GM23338 (cell line): ENCODE results near the gene PXT1. TPM values are rescaled to one million over a fixed set of nuclear protein-coding genes. Genes with fewer than 3 reads are reported as not detected.

Source experiments
- ATAC-seq: fragments of 200-7000 bp; cut with Tn5 transposase; 3 replicates; pipeline ENCODE4 v1.9.1; 2020
- DNase-seq: peaks from one replicate; pipeline ENCODE4 v3.0.0-alpha.2; 2015; ENCODE audit warnings: low spot score
- H2AFZ ChIP-seq: fragments of 200-600 bp; sonication (generic); 2 replicates; pipeline ENCODE4 v1.8.0; 2016; ENCODE audit warnings: antibody characterized with exemption, mild to moderate bottlenecking, moderate library complexity
- H3F3A ChIP-seq: fragments of 200-600 bp; sonication (generic); replicated peaks from 2 replicates; pipeline ENCODE4 v1.8.0; 2017; ENCODE audit warnings: antibody characterized with exemption, mixed run types, low read depth
- H3K27ac ChIP-seq: fragments of 200-600 bp; sonication (generic); 2 replicates; pipeline ENCODE4 v1.6.1; 2016; ENCODE audit warnings: low read depth
- H3K27me3 ChIP-seq: fragments of 200-600 bp; sonication (generic); 2 replicates; pipeline ENCODE4 v1.8.0; 2016; ENCODE audit warnings: mild to moderate bottlenecking, mixed run types, moderate library complexity; ENCODE audit not compliant: insufficient read depth
- H3K36me3 ChIP-seq: fragments of 200-600 bp; sonication (generic); 2 replicates; pipeline ENCODE4 v1.8.0; 2016; ENCODE audit warnings: mild to moderate bottlenecking; ENCODE audit not compliant: insufficient read depth
- H3K4me1 ChIP-seq: fragments of 200-600 bp; sonication (generic); 2 replicates; pipeline ENCODE4 v1.8.0; 2016; ENCODE audit warnings: mild to moderate bottlenecking, moderate library complexity; ENCODE audit not compliant: insufficient read depth
- H3K4me2 ChIP-seq: fragments of 200-600 bp; sonication (generic); 2 replicates; pipeline ENCODE4 v1.7.1; 2017; ENCODE audit warnings: mixed run types
- H3K4me3 ChIP-seq: fragments of 200-600 bp; sonication (generic); 2 replicates; pipeline ENCODE4 v1.6.1; 2016; ENCODE audit warnings: mixed run types
- H3K79me2 ChIP-seq: fragments of 200-600 bp; sonication (generic); replicated peaks from 2 replicates; pipeline ENCODE4 v1.8.0; 2017; ENCODE audit warnings: mild to moderate bottlenecking; ENCODE audit not compliant: insufficient read depth
- H3K9me2 ChIP-seq: fragments of 200-600 bp; sonication (generic); 2 replicates; pipeline ENCODE4 v1.8.0; 2017; ENCODE audit not compliant: insufficient read depth
- H4K20me1 ChIP-seq: fragments of 200-600 bp; sonication (generic); replicated peaks from 2 replicates; pipeline ENCODE4 v1.8.0; 2017; ENCODE audit warnings: mild to moderate bottlenecking; ENCODE audit not compliant: insufficient read depth
- H3K27ac Mint-ChIP-seq: 2 replicates; pipeline ENCODE4 v1.8.0; 2020; ENCODE audit warnings: inconsistent platforms, mild to moderate bottlenecking, moderate library complexity, mixed read lengths
- H3K27me3 Mint-ChIP-seq: 3 replicates; pipeline ENCODE4 v1.8.0; 2022; ENCODE audit warnings: low read depth, mild to moderate bottlenecking, moderate library complexity, mixed read lengths, inconsistent platforms; ENCODE audit not compliant: insufficient read depth, poor library complexity
- H3K36me3 Mint-ChIP-seq: 3 replicates; pipeline ENCODE4 v1.8.0; 2021; ENCODE audit warnings: low read depth, mild to moderate bottlenecking, inconsistent platforms, moderate library complexity, mixed read lengths
- H3K4me1 Mint-ChIP-seq: 3 replicates; pipeline ENCODE4 v1.8.0; 2020; ENCODE audit warnings: mild to moderate bottlenecking, inconsistent platforms, mixed read lengths
- H3K4me3 Mint-ChIP-seq: 3 replicates; pipeline ENCODE4 v1.8.0; 2021; ENCODE audit warnings: moderate library complexity, mild to moderate bottlenecking, inconsistent platforms, mixed read lengths
- H3K9me3 Mint-ChIP-seq: 3 replicates; pipeline ENCODE4 v1.8.0; 2020; ENCODE audit warnings: moderate library complexity, mild to moderate bottlenecking, inconsistent platforms, mixed read lengths
- CREB1 ChIP-seq: fragments of 250-450 bp; sonication (Bioruptor Pico); IDR thresholded peaks from 2 replicates; pipeline ENCODE4 v1.5.0; 2020; ENCODE audit warnings: low read depth, mild to moderate bottlenecking, moderate library complexity
- CTCF ChIP-seq, 2 experiments: fragments of 200-600 bp in 1 of 2; sonication (generic) in 1 of 2; conservative IDR thresholded peaks; 2 replicates each; pipeline versions ENCODE4 v1.5.1 to v1.6.1; 2016 to 2017; ENCODE audit warnings: antibody characterized with exemption in 2 of 2, low read depth in 2 of 2, mild to moderate bottlenecking in 2 of 2, moderate library complexity in 1 of 2
- ETS1 ChIP-seq: IDR thresholded peaks from 2 replicates; pipeline ENCODE4 v1.6.1; 2016; ENCODE audit warnings: antibody characterized with exemption
- EZH2 ChIP-seq: fragments of 200-600 bp; sonication (generic); IDR thresholded peaks from one replicate; pipeline ENCODE4 v1.8.0; 2017; ENCODE audit warnings: antibody characterized with exemption, mild to moderate bottlenecking, low read depth; ENCODE audit not compliant: unreplicated experiment
- REST ChIP-seq: IDR thresholded peaks from one replicate; pipeline ENCODE4 v1.6.1; 2018; ENCODE audit warnings: antibody characterized with exemption; ENCODE audit not compliant: unreplicated experiment
- STAT1 ChIP-seq: IDR thresholded peaks from one replicate; pipeline ENCODE4 v1.6.1; 2016; ENCODE audit warnings: antibody characterized with exemption; ENCODE audit not compliant: unreplicated experiment
- ZNF114 ChIP-seq: fragments of 250-450 bp; sonication (Bioruptor Pico); IDR thresholded peaks from 2 replicates; pipeline ENCODE4 v1.5.0; 2020; ENCODE audit warnings: mild to moderate bottlenecking, moderate library complexity
- ZNF331 ChIP-seq: fragments of 250-450 bp; sonication (Bioruptor Pico); IDR thresholded peaks from 2 replicates; pipeline ENCODE4 v1.5.0; 2020; ENCODE audit warnings: low read depth, mild to moderate bottlenecking, moderate library complexity
- ZNF462 ChIP-seq: fragments of 250-450 bp; sonication (Bioruptor Pico); IDR thresholded peaks from 2 replicates; pipeline ENCODE4 v1.5.0; 2020; ENCODE audit warnings: mild to moderate bottlenecking, moderate library complexity
- polyA plus RNA-seq: library from polyadenylated mRNA; unstranded; fragments of >200 nt; fragmentation: Nextera tagmentation; extraction: Ambion mirVana; gene quantifications from 2 replicates; pipeline ENCODE4 v1.2.1, GENCODE V29; 2016
- total RNA-seq: library from RNA; depleted of rRNA; stranded (reverse); fragments of >200 nt; shearing (Covaris generic); gene quantifications from 2 replicates; pipeline ENCODE4 v1.2.3, GENCODE V29; 2014

The PXT1 gene
- total and polyA plus RNA-seq, 2 experiments from 2014 or later: 0.14 TPM; not detected in 1

- TF ChIP-seq ZNF331 (CRISPR knock-in tag) (no peak), REST (no peak), CTCF (conservative IDR thresholded peaks at IDR 0.05; ENCODE audit: low read depth in 2 of 2) (no peak)
Observed at GRCh38 chr6:36358226-36358915, 84.3 kb downstream of the PXT1 start (continued).

- ATAC-seq (no peak), DNase-seq (no peak)
- Histone ChIP-seq H4K20me1 (no peaks in the 10 kb centered on the region), H3K27me3 (no peaks in the 10 kb centered on the region), H3F3A (no peaks in the 10 kb centered on the region), H3K36me3 (no peaks in the 10 kb centered on the region), H3K27ac (no peak overlapping the region), H3K4me3 (no peak overlapping the region), H3K9me2 (no peaks in the 10 kb centered on the region), H3K4me2 (no peak overlapping the region), H2AFZ (no peak overlapping the region), H3K79me2 (no peaks in the 10 kb centered on the region), H3K4me1 (no peaks in the 10 kb centered on the region)
- no peaks in the 10 kb centered on the region for H3K27me3 Mint-ChIP-seq
- H3K4me1 Mint-ChIP-seq: no peaks in the 10 kb centered on the region
- H3K9me3 Mint-ChIP-seq: no peaks in the 10 kb centered on the region; the same call in 1 of the 3 replicates
- no peaks in the 10 kb centered on the region; the same call in 2 of the 3 replicates for H3K36me3 Mint-ChIP-seq
- H3K27ac Mint-ChIP-seq: no peak overlapping the region
- H3K4me3 Mint-ChIP-seq: no peak overlapping the region
- TF ChIP-seq EZH2: no peak
- no peak for TF ChIP-seq CREB1
- TF ChIP-seq ZNF462: no peak
- TF ChIP-seq ZNF114 (CRISPR knock-in tag): no peak
- no peak for TF ChIP-seq STAT1
- TF ChIP-seq CTCF (conservative IDR thresholded peaks at IDR 0.05; ENCODE audit: low read depth in 2 of 2): no peak
- TF ChIP-seq ETS1: no peak
Observed at GRCh38 chr6:36357872-36358225, 84.8 kb downstream of the PXT1 start.
